Activated CD8-positive, alpha-beta memory T cell treated with anti-CD3 and anti-CD28 coated beads for 24 hours (primary cell): Measurements from ENCODE around the gene FTO.
"Not testable (repeated sequence)": the region's sequence is repeated elsewhere in the genome, so short reads cannot be mapped to it uniquely, and the experiment has no call there.

Experiments used
- DNase-seq: peaks from one replicate; pipeline ENCODE4 v3.0.0-alpha.2; 2020

Gene FTO

GRCh38 chr16:54165912-54166865 is 462.2 kb downstream of the FTO start:
- no peak for DNase-seq

GRCh38 chr16:54169112-54169511 is 465.2 kb downstream of the FTO start:
- DNase-seq: no peak

- DNase-seq: no peak
Measured at GRCh38 chr16:54171626-54172537, 467.9 kb downstream of the FTO start.

- DNase-seq: no peak
Measured at GRCh38 chr16:54173490-54173889, 469.5 kb downstream of the FTO start.

GRCh38 chr16:54174201-54174600 is 470.2 kb downstream of the FTO start:
- no peak for DNase-seq

- DNase-seq: no peak
Measured at GRCh38 chr16:54174750-54175149, 470.8 kb downstream of the FTO start.

- DNase-seq: no peak
Measured at GRCh38 chr16:54175169-54175551, 471.2 kb downstream of the FTO start.

GRCh38 chr16:54175552-54176375 is 471.8 kb downstream of the FTO start:
- DNase-seq: no peak

GRCh38 chr16:54176376-54176901 is 472.5 kb downstream of the FTO start:
- no peak for DNase-seq

GRCh38 chr16:54177052-54177861 is 473.3 kb downstream of the FTO start:
- no peak for DNase-seq

GRCh38 chr16:54177862-54178477 is 474.0 kb downstream of the FTO start:
- no peak for DNase-seq

GRCh38 chr16:54178478-54178976 is 474.6 kb downstream of the FTO start:
- DNase-seq: no peak

- DNase-seq: no peak
Measured at GRCh38 chr16:54180421-54181359, 476.7 kb downstream of the FTO start.

GRCh38 chr16:54181683-54182329 is 477.9 kb downstream of the FTO start:
- not testable (repeated sequence) for DNase-seq

GRCh38 chr16:54185045-54185444 is 481.1 kb downstream of the FTO start:
- no peak for DNase-seq

- no peak for DNase-seq
Measured at GRCh38 chr16:54191163-54191562, 487.2 kb downstream of the FTO start.

- DNase-seq: no peak
Measured at GRCh38 chr16:54191592-54191991, 487.6 kb downstream of the FTO start.

- DNase-seq: no peak
Measured at GRCh38 chr16:54193013-54193664, 489.2 kb downstream of the FTO start.
